Measurements from ENCODE around the gene EFCAB14.
"Not testable (repeated sequence)": the region's sequence is repeated elsewhere in the genome, so short reads cannot be mapped to it uniquely, and the experiment has no call there.

The EFCAB14 gene

DNA sequence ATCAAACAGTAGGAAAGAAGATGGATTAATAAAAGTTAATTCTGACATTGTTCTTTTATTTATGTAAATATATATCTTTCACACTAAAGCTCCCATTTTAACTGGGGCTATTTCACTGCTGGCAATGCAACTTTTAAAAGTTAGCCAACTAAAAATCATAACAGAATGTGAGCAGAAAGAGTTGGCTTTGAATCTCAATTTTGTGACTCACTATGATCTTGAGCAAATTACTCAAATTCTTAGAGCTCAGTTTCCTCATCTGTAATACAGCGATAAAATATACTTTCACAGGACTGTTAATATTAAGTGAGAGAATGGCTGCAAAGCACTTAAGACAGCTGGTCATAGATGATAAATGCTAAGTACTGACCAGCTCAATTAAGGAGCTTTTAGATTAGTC is 10.8 kb downstream of the EFCAB14 start:
- DNase-seq (ENCODE audit: low read depth), result peak; percentile 8
- TF ChIP-seq, protein P1, sequence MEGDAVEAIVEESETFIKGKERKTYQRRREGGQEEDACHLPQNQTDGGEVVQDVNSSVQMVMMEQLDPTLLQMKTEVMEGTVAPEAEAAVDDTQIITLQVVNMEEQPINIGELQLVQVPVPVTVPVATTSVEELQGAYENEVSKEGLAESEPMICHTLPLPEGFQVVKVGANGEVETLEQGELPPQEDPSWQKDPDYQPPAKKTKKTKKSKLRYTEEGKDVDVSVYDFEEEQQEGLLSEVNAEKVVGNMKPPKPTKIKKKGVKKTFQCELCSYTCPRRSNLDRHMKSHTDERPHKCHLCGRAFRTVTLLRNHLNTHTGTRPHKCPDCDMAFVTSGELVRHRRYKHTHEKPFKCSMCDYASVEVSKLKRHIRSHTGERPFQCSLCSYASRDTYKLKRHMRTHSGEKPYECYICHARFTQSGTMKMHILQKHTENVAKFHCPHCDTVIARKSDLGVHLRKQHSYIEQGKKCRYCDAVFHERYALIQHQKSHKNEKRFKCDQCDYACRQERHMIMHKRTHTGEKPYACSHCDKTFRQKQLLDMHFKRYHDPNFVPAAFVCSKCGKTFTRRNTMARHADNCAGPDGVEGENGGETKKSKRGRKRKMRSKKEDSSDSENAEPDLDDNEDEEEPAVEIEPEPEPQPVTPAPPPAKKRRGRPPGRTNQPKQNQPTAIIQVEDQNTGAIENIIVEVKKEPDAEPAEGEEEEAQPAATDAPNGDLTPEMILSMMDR (IDR thresholded peaks at IDR 0.05; ENCODE audit: low read length, missing control alignments), result no peak

DNA sequence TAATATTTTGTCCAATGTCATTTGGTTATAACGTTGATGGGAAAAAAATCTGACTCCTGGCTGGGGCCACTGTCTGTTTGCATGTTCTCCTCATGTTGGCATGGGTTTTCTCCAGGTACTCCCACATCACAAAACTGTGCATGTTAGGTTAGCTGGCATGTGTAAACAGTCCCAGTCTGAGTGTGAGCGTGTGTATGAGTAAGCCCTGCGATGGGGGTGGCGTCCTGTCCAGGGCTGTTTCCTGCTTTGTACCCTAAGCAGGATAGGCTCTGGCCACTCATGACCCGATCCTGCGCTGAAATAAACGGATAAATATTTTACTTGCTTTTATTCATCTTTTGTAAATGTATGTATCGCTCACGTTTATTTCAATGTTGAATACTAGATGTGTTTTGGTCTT is 13.5 kb downstream of the EFCAB14 start:
- TF ChIP-seq, protein P1 (IDR thresholded peaks at IDR 0.05; ENCODE audit: low read length, missing control alignments), result no peak

More for the DNA sequence above, 10.8 kb downstream of the EFCAB14 start:
- no peak overlapping the region for H3K4me3 ChIP-seq (replicated peaks; ENCODE audit: low read depth, low read length)

DNA sequence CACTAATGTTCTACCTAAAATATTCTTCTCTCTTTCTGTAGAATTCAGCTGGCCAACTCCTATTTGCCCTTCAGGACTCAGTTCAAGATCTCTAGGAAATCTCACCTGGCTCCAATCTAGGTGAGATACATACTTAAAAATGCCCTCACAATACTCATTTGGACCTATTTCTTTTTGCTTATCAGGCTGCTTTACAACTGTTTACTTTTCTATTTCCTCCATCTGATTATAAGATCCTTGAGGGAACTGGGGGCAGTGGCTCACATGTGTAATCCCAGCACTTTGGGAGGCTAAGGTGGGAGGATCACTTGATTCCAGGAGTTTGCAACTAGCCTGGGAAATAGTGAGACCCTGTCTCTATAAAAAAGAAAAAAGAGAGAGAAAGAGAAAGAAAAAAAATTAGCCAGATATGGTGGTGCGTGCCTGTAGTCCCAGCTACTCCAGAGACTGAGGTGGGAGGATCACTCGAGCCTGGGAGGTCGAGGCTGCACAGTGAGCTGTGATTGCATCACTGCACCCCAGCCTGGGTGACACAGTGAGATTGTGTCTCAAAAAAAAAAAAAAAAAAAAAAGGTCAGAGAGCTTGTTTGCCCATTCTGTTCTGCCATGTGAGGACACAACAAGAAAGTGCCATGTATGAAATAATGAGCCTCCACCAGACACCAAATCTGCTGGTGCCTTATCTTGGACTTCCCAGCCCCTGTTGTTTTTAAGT is 14.8 kb downstream of the EFCAB14 start:
- H3K4me3 ChIP-seq (replicated peaks; ENCODE audit: low read depth, low read length), result no peak overlapping the region
- no peak for DNase-seq (ENCODE audit: low read depth)
- TF ChIP-seq, protein P1 (IDR thresholded peaks at IDR 0.05; ENCODE audit: low read length, missing control alignments), result no peak

More for the DNA sequence above, 13.5 kb downstream of the EFCAB14 start:
- DNase-seq (ENCODE audit: low read depth), result no peak
- H3K4me3 ChIP-seq (replicated peaks; ENCODE audit: low read depth, low read length), result no peak overlapping the region

DNA sequence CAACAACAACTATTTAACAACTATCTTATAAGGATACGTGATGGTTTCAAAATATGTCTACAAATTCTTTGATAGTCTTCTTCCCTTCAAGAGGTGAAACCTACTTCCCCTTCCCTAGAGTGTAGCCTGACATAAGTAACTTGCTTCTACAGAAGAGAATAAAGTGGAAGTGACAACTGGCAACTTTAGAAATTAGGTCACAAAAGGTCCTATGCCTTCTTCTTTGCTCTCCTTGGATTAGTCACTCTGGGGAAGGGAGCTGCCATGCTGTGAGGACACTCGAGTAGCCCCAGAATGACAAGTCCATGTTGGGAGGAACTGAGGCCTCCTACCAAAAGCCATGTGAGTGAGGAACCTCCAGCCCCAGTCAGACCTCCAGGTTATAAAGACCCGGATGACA is 19.2 kb downstream of the EFCAB14 start:
- no peak overlapping the region for H3K4me3 ChIP-seq (replicated peaks; ENCODE audit: low read depth, low read length)
- DNase-seq (ENCODE audit: low read depth), result no peak
- TF ChIP-seq, protein P1 (IDR thresholded peaks at IDR 0.05; ENCODE audit: low read length, missing control alignments), result no peak

DNA sequence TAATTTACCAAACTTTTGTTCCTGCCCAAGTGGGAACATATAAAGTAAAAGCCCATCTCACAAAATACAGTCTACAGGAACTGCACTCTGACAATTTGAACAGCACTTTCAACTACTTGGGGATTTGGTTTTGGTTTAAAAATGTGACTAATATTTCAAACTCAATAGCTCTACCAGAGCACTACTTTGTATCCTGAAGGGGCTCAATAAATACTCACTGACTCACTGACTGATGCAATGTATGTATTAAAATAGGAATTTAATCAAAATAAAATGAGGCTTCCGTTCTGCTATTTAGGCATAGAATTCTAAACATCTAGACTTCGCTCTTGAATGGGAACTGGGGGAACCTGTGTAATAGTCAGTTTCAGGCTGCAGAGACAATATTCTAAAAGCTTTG is 21.9 kb downstream of the EFCAB14 start:
- TF ChIP-seq, protein P1 (IDR thresholded peaks at IDR 0.05; ENCODE audit: low read length, missing control alignments), result no peak
- no peak overlapping the region for H3K4me3 ChIP-seq (replicated peaks; ENCODE audit: low read depth, low read length)
- no peak for DNase-seq (ENCODE audit: low read depth)

DNA sequence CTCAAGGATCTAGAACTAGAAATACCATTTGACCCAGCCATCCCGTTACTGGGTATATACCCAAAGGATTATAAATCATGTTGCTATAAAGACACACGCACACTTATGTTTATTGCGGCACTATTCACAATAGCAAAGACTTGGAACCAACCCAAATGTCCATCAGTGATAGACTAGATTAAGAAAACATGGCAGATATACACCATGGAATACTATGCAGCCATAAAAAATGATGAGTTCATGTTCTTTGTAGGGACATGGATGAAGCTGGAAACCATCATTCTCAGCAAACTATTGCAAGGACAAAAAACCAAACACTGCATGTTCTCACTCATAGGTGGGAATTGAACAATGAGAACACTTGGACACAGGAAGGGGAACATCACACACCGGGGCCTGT is 24.2 kb downstream of the EFCAB14 start:
- not testable (repeated sequence) for DNase-seq (ENCODE audit: low read depth); H3K4me3 ChIP-seq (replicated peaks; ENCODE audit: low read depth, low read length)

DNA sequence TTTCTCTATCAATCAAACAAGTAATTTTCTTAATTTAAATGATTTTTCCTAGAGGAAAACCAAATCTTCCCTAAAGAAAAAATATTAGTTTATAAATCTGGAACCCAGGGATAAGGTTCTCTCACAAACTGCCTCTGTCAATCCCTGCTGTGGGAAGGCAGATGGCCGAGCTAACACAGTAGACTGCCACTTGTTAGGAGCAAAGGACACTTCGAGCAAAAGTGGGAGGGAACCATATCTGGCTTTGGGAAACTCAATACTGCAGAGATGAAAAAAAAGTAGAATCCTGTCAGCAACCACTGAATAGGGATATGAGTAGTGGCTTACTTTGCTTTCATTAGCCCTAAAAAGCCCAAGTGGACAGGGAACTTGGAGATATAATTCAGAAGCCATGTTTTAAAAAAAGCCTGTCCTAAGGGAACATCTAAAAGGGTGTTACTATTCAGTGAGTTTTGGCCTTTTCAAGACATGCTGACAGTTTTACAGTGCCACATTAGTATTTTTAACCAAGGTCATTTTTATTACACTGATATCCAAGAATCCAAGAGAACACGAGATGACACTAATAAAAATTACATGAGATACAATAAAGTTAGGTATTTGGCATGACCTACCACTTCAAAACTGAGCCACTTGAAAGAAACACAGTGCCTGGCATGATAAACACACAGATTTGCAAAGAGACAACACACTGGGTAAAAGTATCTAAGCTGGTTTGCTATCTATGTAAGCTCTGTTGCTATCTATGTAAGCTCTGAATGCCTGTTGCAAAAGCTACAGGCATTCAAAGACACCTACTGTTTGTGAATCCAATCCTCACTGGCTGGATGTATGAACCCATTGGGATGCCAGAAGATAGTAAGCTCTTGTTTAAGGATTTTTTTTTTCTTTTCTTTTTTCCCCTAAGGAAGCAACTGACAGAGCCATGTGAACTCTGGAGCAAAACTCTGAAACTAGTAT is 25.8 kb downstream of the EFCAB14 start:
- TF ChIP-seq, protein P1 (IDR thresholded peaks at IDR 0.05; ENCODE audit: low read length, missing control alignments), result no peak
- H3K4me3 ChIP-seq (replicated peaks; ENCODE audit: low read depth, low read length), result no peak overlapping the region
- no peak for DNase-seq (ENCODE audit: low read depth)
